CD4-positive, alpha-beta T cell (primary cell): Measurements from ENCODE around the gene ATAD3C. TPM values are rescaled to one million over a fixed set of nuclear protein-coding genes. Genes with fewer than 3 reads are reported as not detected.
A peak's percentile ranks its signal among the peaks of the same experiment; 100 is the strongest.

Experiments used
- ATAC-seq: fragments of 200-7000 bp; cut with Tn5 transposase; one replicate; pipeline ENCODE4 v1.10.0; 2022; ENCODE audit warnings: mild to moderate bottlenecking; ENCODE audit not compliant: poor library complexity
- CTCF ChIA-PET: fragments of 350-600 bp; sonication (Branson Sonifier 250); formaldehyde crosslinking; loops from one replicate; lab custom pipeline; 2021; ENCODE audit warnings: antibody characterized with exemption, inconsistent platforms; lab: Charles Lee
- POLR2A ChIA-PET: fragments of 350-600 bp; sonication (Branson Sonifier 250); formaldehyde crosslinking; loops from one replicate; lab custom pipeline; 2021; ENCODE audit warnings: antibody characterized with exemption, inconsistent platforms; lab: Charles Lee
- DNase-seq, 14 experiments: peaks; one replicate each; pipeline ENCODE4 v3.0.0-alpha.2; 2013 to 2020; ENCODE audit warnings: mixed read lengths in 2 of 14
- H3K27ac ChIP-seq, 2 donors: one replicate each; pipeline versions ENCODE4 v1.5.1 to v1.7.0; 2013; ENCODE audit warnings: low read length in 2 of 2, low read depth in 1 of 2, mild to moderate bottlenecking in 1 of 2
- H3K27me3 ChIP-seq, 2 experiments: 1 replicate in 1 of 2; 2 replicates in 1 of 2; pipeline versions ENCODE4 v1.6.1 to v1.7.0; 2013; ENCODE audit warnings: low read length in 2 of 2, control low read depth in 1 of 2, mild to moderate bottlenecking in 1 of 2, moderate library complexity in 1 of 2; ENCODE audit not compliant: insufficient read depth in 2 of 2, control insufficient read depth in 1 of 2
- H3K36me3 ChIP-seq: one replicate; pipeline ENCODE4 v1.6.1; 2013; ENCODE audit warnings: low read length, control low read depth; ENCODE audit not compliant: insufficient read depth
- H3K4me1 ChIP-seq: one replicate; pipeline ENCODE4 v1.6.1; 2013; ENCODE audit warnings: low read length, control low read depth; ENCODE audit not compliant: insufficient read depth
- H3K4me3 ChIP-seq: one replicate; pipeline ENCODE4 v1.5.1; 2013; ENCODE audit warnings: mild to moderate bottlenecking, low read length, moderate library complexity
- H3K9me3 ChIP-seq, 2 experiments: 1 replicate in 1 of 2; 2 replicates in 1 of 2; pipeline versions ENCODE4 v1.6.1 to v1.7.0; 2013; ENCODE audit warnings: low read length in 2 of 2, mild to moderate bottlenecking in 2 of 2, control low read depth in 1 of 2, moderate library complexity in 1 of 2; ENCODE audit not compliant: control insufficient read depth in 1 of 2, insufficient read depth in 1 of 2
- H3K27ac Mint-ChIP-seq: one replicate; pipeline ENCODE4 v1.8.0; 2020; ENCODE audit warnings: mixed read lengths
- H3K27me3 Mint-ChIP-seq: one replicate; pipeline ENCODE4 v1.8.0; 2021; ENCODE audit warnings: mixed read lengths
- H3K36me3 Mint-ChIP-seq: one replicate; pipeline ENCODE4 v1.8.0; 2021; ENCODE audit warnings: low read depth, mixed read lengths
- H3K4me1 Mint-ChIP-seq: one replicate; pipeline ENCODE4 v1.8.0; 2021; ENCODE audit warnings: low read depth, mixed read lengths
- H3K4me3 Mint-ChIP-seq: one replicate; pipeline ENCODE4 v1.8.0; 2020; ENCODE audit warnings: mild to moderate bottlenecking, mixed read lengths
- H3K9me3 Mint-ChIP-seq: one replicate; pipeline ENCODE4 v1.8.0; 2020; ENCODE audit warnings: mixed read lengths
- intact Hi-C, 2 experiments: fragments of 100-400 bp; cut with DNase I in 1 of 2; cut with micrococcal nuclease in 1 of 2; formaldehyde crosslinking; loops; one replicate each; pipeline versions ENCODE4 v1.15.1 to v1.9.0; 2023 to 2025; cut with DNase I, micrococcal nuclease
- total RNA-seq, 174 experiments: library from RNA in 2 of 174; stranded (reverse) in 2 of 174; gene quantifications; one replicate each; pipeline ENCODE4 v1.2.3 and lab custom pipeline; 2021 to 2026
- TF ChIP-seq, protein P1 (sequence below): fragments of 200-600 bp; IDR thresholded peaks from one replicate; pipeline ENCODE4 v1.8.0; 2022; ENCODE audit warnings: antibody characterized with exemption, mild to moderate bottlenecking

The ATAD3C gene
- total RNA-seq, 2 experiments from 2014 or later, result 0.28 to 0.74 TPM

DNA sequence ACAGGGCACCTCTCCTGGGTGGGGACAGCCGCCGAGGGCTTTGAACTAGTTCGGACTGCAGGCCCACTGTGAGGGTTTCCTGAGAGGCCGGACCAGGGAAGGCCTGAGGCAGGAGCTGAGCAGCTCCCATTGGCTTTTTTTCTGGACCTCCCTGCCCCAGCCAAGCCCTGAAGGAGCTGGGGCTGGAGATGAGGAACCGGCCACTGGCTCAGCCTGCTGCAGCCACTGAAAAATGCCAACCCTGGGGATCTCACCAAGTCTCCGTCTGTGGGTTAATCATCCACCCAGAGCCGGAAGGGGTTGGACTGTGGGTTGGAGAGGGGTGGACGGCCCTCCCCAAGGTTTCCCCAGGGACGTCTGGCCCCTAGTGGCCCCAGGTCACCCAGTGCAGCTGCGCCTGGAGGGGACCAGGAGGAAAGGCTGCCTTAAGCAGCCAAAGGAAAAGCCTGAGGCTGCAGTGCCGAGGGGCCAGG, 11.5 kb upstream of the ATAD3C start:
- Histone ChIP-seq H3K36me3 (no peaks in the 10 kb centered on the region), H3K4me1 (peaks cover 33% of the 10 kb centered on the region), H3K27me3 (peaks cover 47 to 57% of the 10 kb centered on the region in 2 experiments), H3K27ac (no peak overlapping the region), H3K4me3 (no peak overlapping the region), H3K9me3 (peaks cover 0 to 31% of the 10 kb centered on the region in 2 experiments)
- no peaks in the 10 kb centered on the region for H3K9me3 Mint-ChIP-seq
- ChIA-PET CTCF (no interaction called here), POLR2A (no interaction called here)
- ATAC-seq (no peak), DNase-seq (no peak)
- H3K27ac Mint-ChIP-seq, result no peak overlapping the region
- peaks cover 4% of the 10 kb centered on the region for H3K4me1 Mint-ChIP-seq
- no peaks in the 10 kb centered on the region for H3K36me3 Mint-ChIP-seq
- TF ChIP-seq, protein P1, sequence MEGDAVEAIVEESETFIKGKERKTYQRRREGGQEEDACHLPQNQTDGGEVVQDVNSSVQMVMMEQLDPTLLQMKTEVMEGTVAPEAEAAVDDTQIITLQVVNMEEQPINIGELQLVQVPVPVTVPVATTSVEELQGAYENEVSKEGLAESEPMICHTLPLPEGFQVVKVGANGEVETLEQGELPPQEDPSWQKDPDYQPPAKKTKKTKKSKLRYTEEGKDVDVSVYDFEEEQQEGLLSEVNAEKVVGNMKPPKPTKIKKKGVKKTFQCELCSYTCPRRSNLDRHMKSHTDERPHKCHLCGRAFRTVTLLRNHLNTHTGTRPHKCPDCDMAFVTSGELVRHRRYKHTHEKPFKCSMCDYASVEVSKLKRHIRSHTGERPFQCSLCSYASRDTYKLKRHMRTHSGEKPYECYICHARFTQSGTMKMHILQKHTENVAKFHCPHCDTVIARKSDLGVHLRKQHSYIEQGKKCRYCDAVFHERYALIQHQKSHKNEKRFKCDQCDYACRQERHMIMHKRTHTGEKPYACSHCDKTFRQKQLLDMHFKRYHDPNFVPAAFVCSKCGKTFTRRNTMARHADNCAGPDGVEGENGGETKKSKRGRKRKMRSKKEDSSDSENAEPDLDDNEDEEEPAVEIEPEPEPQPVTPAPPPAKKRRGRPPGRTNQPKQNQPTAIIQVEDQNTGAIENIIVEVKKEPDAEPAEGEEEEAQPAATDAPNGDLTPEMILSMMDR, result no peak
- H3K27me3 Mint-ChIP-seq, result peaks cover 17% of the 10 kb centered on the region
- no peak overlapping the region for H3K4me3 Mint-ChIP-seq
- intact Hi-C loops, result no loop called here

DNA sequence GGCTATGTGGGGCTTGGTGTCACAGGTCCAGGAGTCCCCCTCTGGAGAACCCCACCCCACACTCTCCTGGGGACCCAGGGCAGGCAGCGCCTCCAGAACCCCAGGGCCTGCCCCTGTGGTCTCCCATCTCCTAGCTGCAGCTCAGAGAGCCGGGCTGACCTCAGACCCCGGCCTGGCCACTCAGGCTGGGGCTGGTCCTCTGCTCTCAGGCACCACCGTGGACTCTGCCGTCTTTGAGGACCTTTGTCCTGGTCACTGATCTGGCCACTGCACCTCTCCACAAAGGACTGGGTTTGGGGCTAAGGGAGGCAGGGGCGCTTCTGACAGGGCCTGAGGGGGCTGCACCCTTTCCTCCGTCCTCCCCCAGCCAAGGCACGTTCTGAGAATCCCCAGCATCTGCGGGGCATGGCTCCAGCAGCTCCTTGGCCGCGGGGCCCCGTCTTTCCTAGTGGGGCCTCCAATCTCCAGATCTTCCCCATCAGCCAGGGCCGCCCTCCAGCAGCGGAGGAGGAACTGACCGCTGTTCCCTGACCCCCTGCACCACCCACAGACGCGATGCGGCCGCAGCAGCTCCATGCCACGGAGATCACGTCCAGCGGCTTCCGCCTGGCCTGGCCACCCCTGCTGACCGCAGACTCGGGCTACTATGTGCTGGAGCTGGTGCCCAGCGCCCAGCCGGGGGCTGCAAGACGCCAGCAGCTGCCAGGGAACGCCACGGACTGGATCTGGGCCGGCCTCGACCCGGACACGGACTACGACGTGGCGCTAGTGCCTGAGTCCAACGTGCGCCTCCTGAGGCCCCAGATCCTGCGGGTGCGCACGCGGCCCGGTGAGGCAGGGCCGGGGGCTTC, 10.7 kb upstream of the ATAD3C start:
- Histone ChIP-seq H3K4me3 (no peak overlapping the region), H3K4me1 (peaks cover 33% of the 10 kb centered on the region), H3K27me3 (peaks cover 44 to 50% of the 10 kb centered on the region in 2 experiments), H3K36me3 (no peaks in the 10 kb centered on the region), H3K27ac (no peak overlapping the region), H3K9me3 (peaks cover 0 to 31% of the 10 kb centered on the region in 2 experiments)
- H3K27ac Mint-ChIP-seq, result no peak overlapping the region
- intact Hi-C loops, result no loop called here
- CTCF ChIA-PET, result no interaction called here
- DNase-seq, result peak in 1 of 14 experiments; percentile 32
- ATAC-seq, result no peak
- POLR2A ChIA-PET, result no interaction called here
- H3K9me3 Mint-ChIP-seq, result no peaks in the 10 kb centered on the region
- no peaks in the 10 kb centered on the region for H3K36me3 Mint-ChIP-seq
- peaks cover 17% of the 10 kb centered on the region for H3K27me3 Mint-ChIP-seq
- no peak overlapping the region for H3K4me3 Mint-ChIP-seq
- TF ChIP-seq, protein P1, result no peak
- peaks cover 4% of the 10 kb centered on the region for H3K4me1 Mint-ChIP-seq

DNA sequence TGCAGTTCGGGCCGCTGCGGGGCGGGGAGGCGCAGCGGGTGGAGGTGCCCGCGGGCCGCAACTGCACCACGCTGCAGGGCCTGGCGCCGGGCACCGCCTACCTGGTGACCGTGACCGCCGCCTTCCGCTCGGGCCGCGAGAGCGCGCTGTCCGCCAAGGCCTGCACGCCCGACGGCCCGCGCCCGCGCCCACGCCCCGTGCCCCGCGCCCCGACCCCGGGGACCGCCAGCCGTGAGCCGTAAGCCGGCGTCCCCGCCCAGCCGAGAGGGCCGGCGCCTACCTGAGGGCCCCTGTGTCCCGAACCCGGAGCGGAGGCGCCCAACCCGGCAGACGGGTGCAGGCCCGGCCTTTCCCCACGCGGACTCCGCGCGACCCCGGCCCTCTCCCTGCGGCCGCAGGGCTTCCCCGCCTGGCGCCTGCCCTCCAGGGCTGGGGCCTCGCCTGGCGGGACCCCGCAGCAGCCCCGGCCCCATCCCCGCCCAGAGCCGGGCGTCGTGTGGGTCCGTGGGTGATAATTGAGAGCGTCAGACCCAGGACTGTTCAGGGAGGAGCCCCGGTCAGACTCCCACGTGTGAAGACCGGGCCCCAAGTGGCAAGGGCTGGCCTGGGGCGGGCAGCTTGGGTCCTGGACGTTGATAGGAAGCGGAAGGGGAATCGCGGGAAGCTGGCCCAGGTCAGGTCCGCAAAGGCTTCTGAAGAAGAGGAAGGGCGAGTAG, 9.8 kb upstream of the ATAD3C start:
- H3K4me1 Mint-ChIP-seq, result peaks cover 4% of the 10 kb centered on the region
- TF ChIP-seq, protein P1, result no peak
- no peak overlapping the region for H3K4me3 Mint-ChIP-seq
- no peak overlapping the region for H3K27ac Mint-ChIP-seq
- Histone ChIP-seq H3K9me3 (peaks cover 0 to 26% of the 10 kb centered on the region in 2 experiments), H3K4me3 (no peak overlapping the region), H3K36me3 (no peaks in the 10 kb centered on the region), H3K27ac (no peak overlapping the region), H3K4me1 (peaks cover 26% of the 10 kb centered on the region), H3K27me3 (peaks cover 35 to 40% of the 10 kb centered on the region in 2 experiments)
- H3K27me3 Mint-ChIP-seq, result peaks cover 17% of the 10 kb centered on the region
- CTCF ChIA-PET, result no interaction called here
- ATAC-seq (no peak), DNase-seq (peak in 1 of 14 experiments; percentile 29)
- H3K36me3 Mint-ChIP-seq, result no peaks in the 10 kb centered on the region
- intact Hi-C loops, result loop anchor here in 1 of 2 experiments (5.0 kb wide), 1 partner anchor 407 kb away; no protein-coding TSS in a partner anchor
- H3K9me3 Mint-ChIP-seq, result no peaks in the 10 kb centered on the region
- POLR2A ChIA-PET, result no interaction called here
